ENCODE measurements around the gene STT3B.

The STT3B gene

GRCh38 chr3:31525532-31525931 is 7.2 kb upstream of the STT3B start:
- H3K18ac ChIP-seq (ENCODE audit: low read depth in 1 of 2, low read length in 2 of 2) = no peak overlapping the region
- H3K9me3 ChIP-seq (ENCODE audit: control insufficient read depth, low read length) = no peaks in the 10 kb centered on the region
- no peak overlapping the region for H2BK5ac ChIP-seq (ENCODE audit: low read depth, low read length, poor library complexity, severe bottlenecking)
- H4K91ac ChIP-seq (ENCODE audit: low read length) = no peak overlapping the region
- no peak overlapping the region for H3K14ac ChIP-seq (ENCODE audit: low read length in 2 of 2)
- no peak overlapping the region for H2BK15ac ChIP-seq (ENCODE audit: low read depth, poor library complexity, severe bottlenecking)
- H3K79me1 ChIP-seq (replicated peaks; ENCODE audit: low read length, poor library complexity, severe bottlenecking) = no peaks in the 10 kb centered on the region
- no peak overlapping the region for H3K23ac ChIP-seq (ENCODE audit: low read length in 2 of 2)
- H3K4me2 ChIP-seq (ENCODE audit: low read length, poor library complexity, severe bottlenecking) = no peak overlapping the region
- H2AK5ac ChIP-seq (ENCODE audit: low read length, severe bottlenecking) = no peak overlapping the region
- peaks cover 0 to 11% of the 10 kb centered on the region in 2 experiments for H3K27me3 ChIP-seq (ENCODE audit: control insufficient read depth in 1 of 2, insufficient read depth in 1 of 2, low read length in 2 of 2)
- no peaks in the 10 kb centered on the region for H3K4me1 ChIP-seq (ENCODE audit: control insufficient read depth, insufficient read depth, low read depth, low read length)
- no peak overlapping the region for H2BK12ac ChIP-seq (ENCODE audit: low read length in 2 of 2)
- DNase-seq = no peak
- no peak overlapping the region for H2BK120ac ChIP-seq (ENCODE audit: low read depth, low read length)
- no peak overlapping the region for H2AFZ ChIP-seq (ENCODE audit: low read depth, low read length)
- H4K8ac ChIP-seq (ENCODE audit: low read length) = no peak overlapping the region
- H3K27ac ChIP-seq (ENCODE audit: low read length, poor library complexity, severe bottlenecking) = no peak overlapping the region
- no peak overlapping the region for H3K9ac ChIP-seq (ENCODE audit: low read length)
- H3K36me3 ChIP-seq (ENCODE audit: control insufficient read depth in 1 of 2, insufficient read depth in 2 of 2, low read depth in 1 of 2, low read length in 2 of 2) = no peaks in the 10 kb centered on the region
- H3K4ac ChIP-seq (ENCODE audit: low read depth in 1 of 2, low read length in 2 of 2) = no peak overlapping the region
- no peak overlapping the region for H3K4me3 ChIP-seq (ENCODE audit: insufficient read depth in 1 of 2, low read depth in 1 of 2, low read length in 2 of 2)

DNA sequence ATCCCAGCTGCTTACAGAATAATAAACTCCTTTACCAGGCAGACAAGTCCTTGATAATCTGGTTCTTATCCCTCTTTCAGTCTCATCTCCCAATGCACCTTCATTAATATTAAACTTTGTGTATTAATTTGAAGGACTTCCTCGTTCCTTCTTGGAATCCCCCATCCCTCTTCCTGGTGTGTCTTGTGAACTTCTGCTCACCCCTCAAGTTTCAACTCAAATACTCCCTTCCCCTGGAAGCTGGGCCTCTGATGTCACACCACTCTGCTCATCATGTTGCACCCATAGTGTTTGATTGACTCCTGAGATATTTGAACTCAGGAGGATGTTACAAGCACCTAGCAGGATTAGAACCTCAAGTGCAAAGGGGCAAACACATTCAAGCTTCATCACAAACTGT is 3.3 kb upstream of the STT3B start:
- Histone ChIP-seq H3K14ac (ENCODE audit: low read length in 2 of 2) (no peak overlapping the region), H4K8ac (ENCODE audit: low read length) (no peak overlapping the region), H3K9ac (ENCODE audit: low read length) (no peak overlapping the region), H2BK5ac (ENCODE audit: low read depth, low read length, poor library complexity, severe bottlenecking) (no peak overlapping the region), H2BK12ac (ENCODE audit: low read length in 2 of 2) (no peak overlapping the region), H3K27me3 (ENCODE audit: control insufficient read depth in 1 of 2, insufficient read depth in 1 of 2, low read length in 2 of 2) (peaks cover 0 to 11% of the 10 kb centered on the region in 2 experiments), H3K36me3 (ENCODE audit: control insufficient read depth in 1 of 2, insufficient read depth in 2 of 2, low read depth in 1 of 2, low read length in 2 of 2) (no peaks in the 10 kb centered on the region), H3K4me2 (ENCODE audit: low read length, poor library complexity, severe bottlenecking) (no peak overlapping the region), H2AFZ (ENCODE audit: low read depth, low read length) (no peak overlapping the region), H3K4ac (ENCODE audit: low read depth in 1 of 2, low read length in 2 of 2) (no peak overlapping the region), H3K9me3 (ENCODE audit: control insufficient read depth, low read length) (no peaks in the 10 kb centered on the region), H2BK15ac (ENCODE audit: low read depth, poor library complexity, severe bottlenecking) (no peak overlapping the region), H2AK5ac (ENCODE audit: low read length, severe bottlenecking) (no peak overlapping the region), H3K79me1 (replicated peaks; ENCODE audit: low read length, poor library complexity, severe bottlenecking) (no peaks in the 10 kb centered on the region), H3K23ac (ENCODE audit: low read length in 2 of 2) (no peak overlapping the region), H3K4me3 (ENCODE audit: insufficient read depth in 1 of 2, low read depth in 1 of 2, low read length in 2 of 2) (no peak overlapping the region), H2BK120ac (ENCODE audit: low read depth, low read length) (no peak overlapping the region), H3K18ac (ENCODE audit: low read depth in 1 of 2, low read length in 2 of 2) (no peak overlapping the region), H4K91ac (ENCODE audit: low read length) (no peak overlapping the region), H3K4me1 (ENCODE audit: control insufficient read depth, insufficient read depth, low read depth, low read length) (no peaks in the 10 kb centered on the region), H3K27ac (ENCODE audit: low read length, poor library complexity, severe bottlenecking) (no peak overlapping the region)
- WGBS = 73% methylated on average over 1 of the region's 1 CpG
- no peak for DNase-seq

DNA sequence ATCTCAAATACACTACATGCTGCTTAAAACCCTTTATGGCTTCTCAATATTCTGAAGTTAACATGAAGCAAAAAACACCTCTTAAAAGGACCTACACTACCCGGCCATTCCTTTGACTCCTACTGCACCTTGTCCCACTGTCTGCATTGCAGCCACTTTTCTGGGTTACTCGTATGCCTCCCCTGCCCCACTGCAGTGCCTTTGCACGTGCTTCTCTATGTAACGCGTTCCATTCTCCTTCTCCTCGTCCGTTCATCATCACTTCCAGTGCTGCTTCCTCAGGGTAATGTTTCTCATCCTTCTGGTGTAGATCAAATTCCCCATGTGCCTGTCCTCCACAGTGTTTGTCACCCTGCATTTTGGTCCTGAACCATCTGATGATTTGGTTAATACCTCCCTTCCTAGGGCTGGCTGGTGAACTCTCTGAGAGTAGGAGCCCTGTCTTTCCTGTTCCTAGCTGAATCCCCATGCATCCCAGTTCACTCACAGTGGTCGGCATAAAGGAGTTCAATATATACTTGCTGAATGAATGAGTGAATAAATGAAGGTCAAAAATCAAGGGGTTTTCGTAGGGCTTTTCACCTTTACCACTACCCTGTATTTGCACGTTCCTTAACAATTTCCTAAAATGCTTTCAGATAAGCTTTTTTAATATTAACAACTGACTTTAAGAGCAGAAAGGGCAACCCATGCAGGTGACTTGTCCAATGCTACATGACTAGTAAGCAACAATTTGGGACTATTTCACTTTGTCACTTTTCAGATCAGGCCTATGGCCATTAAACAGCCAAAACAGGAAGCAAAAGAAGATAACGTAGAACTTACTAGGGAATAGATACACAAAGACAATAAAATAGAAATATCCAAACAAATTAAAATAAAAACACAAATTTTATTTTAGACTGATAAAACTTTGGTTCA is 2.4 kb upstream of the STT3B start:
- H2BK12ac ChIP-seq (ENCODE audit: low read length in 2 of 2) = no peak overlapping the region
- H3K4me1 ChIP-seq (ENCODE audit: control insufficient read depth, insufficient read depth, low read depth, low read length) = peaks cover 1% of the 10 kb centered on the region
- peak overlapping the region in 1 of 2 experiments; percentile 93 for H3K4me3 ChIP-seq (ENCODE audit: insufficient read depth in 1 of 2, low read depth in 1 of 2, low read length in 2 of 2)
- H4K91ac ChIP-seq (ENCODE audit: low read length) = no peak overlapping the region
- H2BK15ac ChIP-seq (ENCODE audit: low read depth, poor library complexity, severe bottlenecking) = no peak overlapping the region
- H3K36me3 ChIP-seq (ENCODE audit: control insufficient read depth in 1 of 2, insufficient read depth in 2 of 2, low read depth in 1 of 2, low read length in 2 of 2) = no peaks in the 10 kb centered on the region
- no peak overlapping the region for H2AK5ac ChIP-seq (ENCODE audit: low read length, severe bottlenecking)
- H3K9me3 ChIP-seq (ENCODE audit: control insufficient read depth, low read length) = no peaks in the 10 kb centered on the region
- H3K14ac ChIP-seq (ENCODE audit: low read length in 2 of 2) = no peak overlapping the region
- no peak overlapping the region for H3K23ac ChIP-seq (ENCODE audit: low read length in 2 of 2)
- no peak overlapping the region for H2AFZ ChIP-seq (ENCODE audit: low read depth, low read length)
- no peak for DNase-seq
- H4K8ac ChIP-seq (ENCODE audit: low read length) = no peak overlapping the region
- no peak overlapping the region for H2BK120ac ChIP-seq (ENCODE audit: low read depth, low read length)
- no peak overlapping the region for H3K27ac ChIP-seq (ENCODE audit: low read length, poor library complexity, severe bottlenecking)
- H3K79me1 ChIP-seq (replicated peaks; ENCODE audit: low read length, poor library complexity, severe bottlenecking) = no peaks in the 10 kb centered on the region
- no peak overlapping the region for H2BK5ac ChIP-seq (ENCODE audit: low read depth, low read length, poor library complexity, severe bottlenecking)
- 94% methylated on average over 9 of the region's 11 CpGs for WGBS
- no peak overlapping the region for H3K4me2 ChIP-seq (ENCODE audit: low read length, poor library complexity, severe bottlenecking)
- H3K27me3 ChIP-seq (ENCODE audit: control insufficient read depth in 1 of 2, insufficient read depth in 1 of 2, low read length in 2 of 2) = peaks cover 0 to 11% of the 10 kb centered on the region in 2 experiments
- H3K9ac ChIP-seq (ENCODE audit: low read length) = peak overlapping the region; percentile 95
- no peak overlapping the region for H3K4ac ChIP-seq (ENCODE audit: low read depth in 1 of 2, low read length in 2 of 2)
- H3K18ac ChIP-seq (ENCODE audit: low read depth in 1 of 2, low read length in 2 of 2) = no peak overlapping the region

- H4K91ac ChIP-seq (ENCODE audit: low read length) = no peak overlapping the region
- no peak overlapping the region for H2BK12ac ChIP-seq (ENCODE audit: low read length in 2 of 2)
- no peak overlapping the region for H3K4ac ChIP-seq (ENCODE audit: low read depth in 1 of 2, low read length in 2 of 2)
- H3K4me3 ChIP-seq (ENCODE audit: insufficient read depth in 1 of 2, low read depth in 1 of 2, low read length in 2 of 2) = peak overlapping the region in 1 of 2 experiments; percentile 93
- no peak overlapping the region for H2BK120ac ChIP-seq (ENCODE audit: low read depth, low read length)
- no peak overlapping the region for H2BK5ac ChIP-seq (ENCODE audit: low read depth, low read length, poor library complexity, severe bottlenecking)
- no peak overlapping the region for H4K8ac ChIP-seq (ENCODE audit: low read length)
- no peak overlapping the region for H3K18ac ChIP-seq (ENCODE audit: low read depth in 1 of 2, low read length in 2 of 2)
- no peak overlapping the region for H2AFZ ChIP-seq (ENCODE audit: low read depth, low read length)
- H2AK5ac ChIP-seq (ENCODE audit: low read length, severe bottlenecking) = no peak overlapping the region
- H3K9me3 ChIP-seq (ENCODE audit: control insufficient read depth, low read length) = no peaks in the 10 kb centered on the region
- no peak overlapping the region for H3K14ac ChIP-seq (ENCODE audit: low read length in 2 of 2)
- H3K23ac ChIP-seq (ENCODE audit: low read length in 2 of 2) = no peak overlapping the region
- DNase-seq = no peak
- H3K79me1 ChIP-seq (replicated peaks; ENCODE audit: low read length, poor library complexity, severe bottlenecking) = no peaks in the 10 kb centered on the region
- H3K4me1 ChIP-seq (ENCODE audit: control insufficient read depth, insufficient read depth, low read depth, low read length) = peaks cover 1% of the 10 kb centered on the region
- H3K4me2 ChIP-seq (ENCODE audit: low read length, poor library complexity, severe bottlenecking) = no peak overlapping the region
- H3K9ac ChIP-seq (ENCODE audit: low read length) = peak overlapping the region; percentile 95
- no peaks in the 10 kb centered on the region for H3K36me3 ChIP-seq (ENCODE audit: control insufficient read depth in 1 of 2, insufficient read depth in 2 of 2, low read depth in 1 of 2, low read length in 2 of 2)
- peaks cover 0 to 11% of the 10 kb centered on the region in 2 experiments for H3K27me3 ChIP-seq (ENCODE audit: control insufficient read depth in 1 of 2, insufficient read depth in 1 of 2, low read length in 2 of 2)
- H2BK15ac ChIP-seq (ENCODE audit: low read depth, poor library complexity, severe bottlenecking) = no peak overlapping the region
- no peak overlapping the region for H3K27ac ChIP-seq (ENCODE audit: low read length, poor library complexity, severe bottlenecking)
- WGBS = no CpG with 5 or more reads among the region's 4 CpGs
Observed at GRCh38 chr3:31530960-31531335, 1.8 kb upstream of the STT3B start.

Data from mesenchymal stem cell (in vitro differentiated cells and primary cell).